GM12878 (cell line): ENCODE results near the gene SLC39A13. TPM values are rescaled to one million over a fixed set of nuclear protein-coding genes. Genes with fewer than 3 reads are reported as not detected.

Experiments used
- ATAC-seq: fragments of 200-7000 bp; cut with Tn5 transposase; 3 replicates; pipeline ENCODE4 v1.9.1; 2020; ENCODE audit warnings: mild to moderate bottlenecking, moderate library complexity
- BruUV-seq: library from RNA; stranded (reverse); fragments of 400-500 nt; replicated peaks from 2 replicates; lab custom pipeline; 2021; lab: Mats Ljungman, UMichigan
- CTCF ChIA-PET: fragments of 300-600 bp; sonication (Branson Sonifier 250); formaldehyde crosslinking; extraction: SDS; loops from one replicate; lab custom pipeline; 2021; ENCODE audit warnings: inconsistent platforms; lab: Yijun Ruan, JAX
- POLR2A ChIA-PET: fragments of 350-600 bp; formaldehyde crosslinking; extraction: SDS; loops from one replicate; lab custom pipeline; 2021; ENCODE audit warnings: inconsistent platforms; lab: Charles Lee
- RAD21 ChIA-PET: fragments of 300-600 bp; sonication (Branson Sonifier 250); formaldehyde crosslinking; loops from one replicate; lab custom pipeline; 2023; ENCODE audit warnings: antibody characterized with exemption; ENCODE audit not compliant: unreplicated experiment; lab: Charles Lee
- SMC1A ChIA-PET: fragments of 300-600 bp; sonication (Branson Sonifier 250); formaldehyde crosslinking; loops from one replicate; lab custom pipeline; 2023; ENCODE audit not compliant: unreplicated experiment, uncharacterized antibody; lab: Charles Lee
- DNase-seq: peaks from one replicate; pipeline ENCODE4 v3.0.0-alpha.2; 2011; ENCODE audit warnings: low read depth, low spot score
- FAIRE-seq: peaks from 3 replicates; lab custom pipeline; 2011; peaks lifted over from hg19 to GRCh38; lab: Jason Lieb, UNC
- H2AFZ ChIP-seq: 2 replicates; pipeline ENCODE4 v1.6.0; 2011; ENCODE audit warnings: low read depth, low read length, control low read depth; ENCODE audit not compliant: control insufficient read depth
- H3K27ac ChIP-seq: 2 replicates; pipeline ENCODE4 v1.5.1; 2011; ENCODE audit warnings: control low read depth; ENCODE audit not compliant: control insufficient read depth, insufficient read depth
- H3K27me3 ChIP-seq, 2 experiments: replicated peaks in 1 of 2; 2 replicates each; pipeline versions ENCODE4 v1.6.0 to v1.6.1; 2011; ENCODE audit warnings: low read length in 1 of 2; ENCODE audit not compliant: control insufficient read depth in 2 of 2, insufficient read depth in 2 of 2
- H3K36me3 ChIP-seq, 2 experiments: 2 replicates each; pipeline ENCODE4 v1.5.1; 2011; ENCODE audit warnings: low read length in 1 of 2; ENCODE audit not compliant: control insufficient read depth in 2 of 2, insufficient read depth in 2 of 2
- H3K4me1 ChIP-seq: 2 replicates; pipeline ENCODE4 v1.6.1; 2011; ENCODE audit warnings: mild to moderate bottlenecking, low read length, moderate library complexity, mixed read lengths; ENCODE audit not compliant: control insufficient read depth, insufficient read depth
- H3K4me2 ChIP-seq: 2 replicates; pipeline ENCODE4 v1.6.0; 2011; ENCODE audit warnings: control low read depth; ENCODE audit not compliant: control insufficient read depth, insufficient read depth
- H3K4me3 ChIP-seq: fragments of 200-600 bp; sonication (generic); 2 replicates; pipeline ENCODE4 v1.5.1; 2016
- H3K79me2 ChIP-seq: 2 replicates; pipeline ENCODE4 v1.6.0; 2011; ENCODE audit warnings: low read length; ENCODE audit not compliant: control insufficient read depth, insufficient read depth
- H3K9ac ChIP-seq: 2 replicates; pipeline ENCODE4 v1.8.0; 2011; ENCODE audit warnings: low read length, control low read depth, mixed read lengths; ENCODE audit not compliant: control insufficient read depth, insufficient read depth
- H3K9me3 ChIP-seq: replicated peaks from 3 replicates; pipeline ENCODE4 v1.5.1; 2011; ENCODE audit warnings: mild to moderate bottlenecking, low read length; ENCODE audit not compliant: control insufficient read depth, insufficient read depth
- H4K20me1 ChIP-seq: 2 replicates; pipeline ENCODE4 v1.6.0; 2011; ENCODE audit not compliant: control insufficient read depth, insufficient read depth
- BMI1 ChIP-seq: fragments of 450-650 bp; IDR thresholded peaks from 2 replicates; pipeline ENCODE4 v1.6.1; 2016; ENCODE audit warnings: mild to moderate bottlenecking, moderate library complexity, borderline replicate concordance
- CBX3 ChIP-seq: fragments of 200-600 bp; sonication (generic); IDR thresholded peaks from 2 replicates; pipeline ENCODE4 v1.6.1; 2016; ENCODE audit warnings: low read depth, borderline replicate concordance
- CHD4 ChIP-seq: fragments of 200-600 bp; sonication (generic); IDR thresholded peaks from 2 replicates; pipeline ENCODE4 v1.6.1; 2016; ENCODE audit warnings: mild to moderate bottlenecking
- CREB1 ChIP-seq: IDR thresholded peaks from 2 replicates; pipeline ENCODE4 v1.6.1; 2012; ENCODE audit warnings: low read depth, mild to moderate bottlenecking, inconsistent platforms
- EGR1 ChIP-seq, 2 experiments: IDR thresholded peaks; 1 replicate in 1 of 2; 2 replicates in 1 of 2; pipeline ENCODE4 v1.6.1; 2011 to 2012; ENCODE audit warnings: low read depth in 2 of 2, low read length in 2 of 2, borderline replicate concordance in 1 of 2, mild to moderate bottlenecking in 1 of 2, moderate library complexity in 1 of 2
- ETV6 ChIP-seq, 2 experiments: fragments of 450-650 bp in 1 of 2; IDR thresholded peaks in 1 of 2; conservative IDR thresholded peaks in 1 of 2; 2 replicates each; pipeline ENCODE4 v1.6.1; 2014; ENCODE audit warnings: antibody characterized with exemption in 1 of 2, borderline replicate concordance in 1 of 2, low read depth in 1 of 2, mild to moderate bottlenecking in 1 of 2, moderate library complexity in 1 of 2
- FOS ChIP-seq: IDR thresholded peaks from 3 replicates; pipeline ENCODE4 v1.6.1; 2011; ENCODE audit warnings: borderline replicate concordance; ENCODE audit not compliant: insufficient read length; ENCODE audit errors: extremely low read depth
- IRF4 ChIP-seq: IDR thresholded peaks from 2 replicates; pipeline ENCODE4 v1.6.1; 2011; ENCODE audit warnings: low read depth, low read length
- KAT2A ChIP-seq: conservative IDR thresholded peaks from 2 replicates; pipeline ENCODE4 v1.6.1; 2011; ENCODE audit warnings: low read depth, low read length; ENCODE audit not compliant: control insufficient read depth
- NFYA ChIP-seq: IDR thresholded peaks from 2 replicates; pipeline ENCODE4 v1.6.1; 2011; ENCODE audit warnings: low read depth, mild to moderate bottlenecking, low read length, improper control_type of control experiment, borderline replicate concordance
- SMC3 ChIP-seq: IDR thresholded peaks from 2 replicates; pipeline ENCODE4 v1.6.1; 2011; ENCODE audit warnings: low read length, improper control_type of control experiment, borderline replicate concordance
- TARDBP ChIP-seq: IDR thresholded peaks from 2 replicates; pipeline ENCODE4 v1.6.1; 2016; ENCODE audit warnings: borderline replicate concordance
- ZSCAN29 ChIP-seq: fragments of 450-650 bp; IDR thresholded peaks from 2 replicates; pipeline ENCODE4 v1.6.1; 2017; ENCODE audit warnings: mild to moderate bottlenecking, moderate library complexity
- WGBS: methylation state at CpG from one replicate; pipeline ENCODE4 v1.1.6; 2016; ENCODE audit warnings: low lambda C conversion rate; ENCODE audit not compliant: insufficient replicate concordance, insufficient coverage; ENCODE audit errors: missing lambda C conversion rate; 5-methylcytosine and 5-hydroxymethylcytosine counted together
- in situ Hi-C: fragments of 300-500 bp; cut with MboI; formaldehyde crosslinking; loops from 9 replicates; pipeline ENCODE4 v1.14.3; 2018; ENCODE audit warnings: mixed read lengths
- intact Hi-C: fragments of 100-400 bp; cut with micrococcal nuclease; formaldehyde crosslinking; loops from one replicate; pipeline ENCODE4 v1.14.2; 2022; ENCODE audit not compliant: unreplicated experiment
- polyA plus RNA-seq, 11 experiments: library from polyadenylated mRNA; depleted of rRNA in 4 of 11; unstranded in 6 of 11; stranded (reverse) in 5 of 11; fragments of >200 nt; fragmentation: Nextera tagmentation in 4 of 11; fragmentation: Illumina TruSeq in 1 of 11; extraction: Ambion mirVana in 4 of 11; extraction: Trizol in 1 of 11; gene quantifications; 1 replicate in 1 of 11; 2 replicates in 10 of 11; pipeline versions ENCODE4 v1.2.1 to v1.2.3, GENCODE V29; 2011 to 2016; ENCODE audit warnings: inconsistent platforms in 2 of 11, missing spikeins in 2 of 11, low read depth in 1 of 11
- total RNA-seq, 4 experiments: library from RNA; depleted of rRNA in 3 of 4; stranded (reverse); fragments of >200 nt in 3 of 4; fragmentation: Illumina TruSeq in 1 of 4; extraction: Trizol in 1 of 4; gene quantifications; 2 replicates each; pipeline versions ENCODE4 v1.2.1 to v1.2.3, GENCODE V29; 2013 to 2021
- TF ChIP-seq, protein P1 (sequence below): IDR thresholded peaks from 2 replicates; pipeline ENCODE4 v1.6.1; 2012; ENCODE audit warnings: low read depth, low read length, improper control_type of control experiment
- TF ChIP-seq, protein P2 (sequence below): fragments of 450-650 bp; IDR thresholded peaks from 2 replicates; pipeline ENCODE4 v1.6.1; 2018; ENCODE audit warnings: mild to moderate bottlenecking, low read depth, moderate library complexity; ENCODE audit not compliant: partially characterized antibody

The SLC39A13 gene
- total and polyA plus RNA-seq, 10 of the 15 experiments (the other 5 are each of a cell fraction or from before 2014, with no cell fraction given) = 0.23 to 19.8 (median 6.3) TPM

DNA sequence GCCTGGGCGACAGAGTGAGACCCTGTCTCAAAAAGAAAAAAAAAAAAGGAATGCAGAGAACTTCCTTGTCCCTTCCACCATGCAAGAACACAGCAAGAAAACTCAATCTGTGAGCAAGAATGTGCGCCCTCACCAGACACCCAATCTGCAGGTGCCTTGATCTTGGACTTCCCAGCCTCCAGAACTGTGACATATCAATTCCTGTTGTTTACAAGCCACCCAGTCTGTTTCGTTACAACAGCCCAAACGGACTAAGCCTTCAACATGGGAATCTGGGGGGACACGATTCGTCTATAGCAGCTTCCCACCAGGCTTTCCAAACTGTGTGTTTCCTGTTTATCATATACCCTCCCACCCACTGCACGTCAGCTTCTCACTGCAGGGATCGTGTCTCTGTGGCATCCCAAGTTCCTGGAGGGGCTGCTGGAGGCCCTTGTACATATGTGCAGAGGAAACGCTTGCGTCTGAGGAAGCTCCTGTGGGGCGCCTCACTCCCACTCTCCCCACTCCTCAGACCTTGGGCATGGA is 28.9 kb downstream of the SLC39A13 start:
- no peaks in the 10 kb centered on the region for H3K79me2 ChIP-seq
- ATAC-seq (no peak), DNase-seq (no peak)
- no peak overlapping the region for H3K27ac ChIP-seq
- no peaks in the 10 kb centered on the region for H4K20me1 ChIP-seq
- H3K4me2 ChIP-seq = no peak overlapping the region
- H3K27me3 ChIP-seq = no peaks in the 10 kb centered on the region; a peak in 1 of 4 replicates
- WGBS = 59% methylated on average over 11 of the region's 11 CpGs
- TF ChIP-seq, protein P1, sequence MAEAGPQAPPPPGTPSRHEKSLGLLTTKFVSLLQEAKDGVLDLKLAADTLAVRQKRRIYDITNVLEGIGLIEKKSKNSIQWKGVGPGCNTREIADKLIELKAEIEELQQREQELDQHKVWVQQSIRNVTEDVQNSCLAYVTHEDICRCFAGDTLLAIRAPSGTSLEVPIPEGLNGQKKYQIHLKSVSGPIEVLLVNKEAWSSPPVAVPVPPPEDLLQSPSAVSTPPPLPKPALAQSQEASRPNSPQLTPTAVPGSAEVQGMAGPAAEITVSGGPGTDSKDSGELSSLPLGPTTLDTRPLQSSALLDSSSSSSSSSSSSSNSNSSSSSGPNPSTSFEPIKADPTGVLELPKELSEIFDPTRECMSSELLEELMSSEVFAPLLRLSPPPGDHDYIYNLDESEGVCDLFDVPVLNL = no peak
- TF ChIP-seq IRF4 (no peak), NFYA (no peak), CBX3 (no peak), TARDBP (no peak), SMC3 (no peak), CREB1 (no peak), ETV6 (conservative IDR thresholded peaks at IDR 0.05 in 1 of 2, IDR thresholded peaks at IDR 0.05 in 1 of 2; ENCODE audit: borderline replicate concordance in 1 of 2, low read depth in 1 of 2) (no peak), KAT2A (no peak), EGR1 (IDR thresholded peaks at IDR 0.05; ENCODE audit: borderline replicate concordance in 1 of 2, low read depth in 2 of 2, low read length in 2 of 2) (no peak), CHD4 (no peak), FOS (no peak), ZSCAN29 (no peak), BMI1 (no peak)
- TF ChIP-seq, protein P2, sequence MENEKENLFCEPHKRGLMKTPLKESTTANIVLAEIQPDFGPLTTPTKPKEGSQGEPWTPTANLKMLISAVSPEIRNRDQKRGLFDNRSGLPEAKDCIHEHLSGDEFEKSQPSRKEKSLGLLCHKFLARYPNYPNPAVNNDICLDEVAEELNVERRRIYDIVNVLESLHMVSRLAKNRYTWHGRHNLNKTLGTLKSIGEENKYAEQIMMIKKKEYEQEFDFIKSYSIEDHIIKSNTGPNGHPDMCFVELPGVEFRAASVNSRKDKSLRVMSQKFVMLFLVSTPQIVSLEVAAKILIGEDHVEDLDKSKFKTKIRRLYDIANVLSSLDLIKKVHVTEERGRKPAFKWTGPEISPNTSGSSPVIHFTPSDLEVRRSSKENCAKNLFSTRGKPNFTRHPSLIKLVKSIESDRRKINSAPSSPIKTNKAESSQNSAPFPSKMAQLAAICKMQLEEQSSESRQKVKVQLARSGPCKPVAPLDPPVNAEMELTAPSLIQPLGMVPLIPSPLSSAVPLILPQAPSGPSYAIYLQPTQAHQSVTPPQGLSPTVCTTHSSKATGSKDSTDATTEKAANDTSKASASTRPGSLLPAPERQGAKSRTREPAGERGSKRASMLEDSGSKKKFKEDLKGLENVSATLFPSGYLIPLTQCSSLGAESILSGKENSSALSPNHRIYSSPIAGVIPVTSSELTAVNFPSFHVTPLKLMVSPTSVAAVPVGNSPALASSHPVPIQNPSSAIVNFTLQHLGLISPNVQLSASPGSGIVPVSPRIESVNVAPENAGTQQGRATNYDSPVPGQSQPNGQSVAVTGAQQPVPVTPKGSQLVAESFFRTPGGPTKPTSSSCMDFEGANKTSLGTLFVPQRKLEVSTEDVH = no peak
- TF ChIP-seq, all 136 proteins: peak for 0
- Histone ChIP-seq H3K4me3 (no peak overlapping the region), H3K9ac (no peak overlapping the region), H2AFZ (no peak overlapping the region), H3K36me3 (no peaks in the 10 kb centered on the region), H3K9me3 (no peaks in the 10 kb centered on the region), H3K4me1 (no peaks in the 10 kb centered on the region)
- intact Hi-C loops (no loop called here), in situ Hi-C loops (no loop called here)
- ChIA-PET RAD21 (no interaction called here), POLR2A (no interaction called here), SMC1A (no interaction called here), CTCF (no interaction called here)
- no TSS peak for BruUV-seq
- no peak for FAIRE-seq
